ENCODE measurements around the gene RCBTB1. TPM values are rescaled to one million over a fixed set of nuclear protein-coding genes. Genes with fewer than 3 reads are reported as not detected.

RCBTB1 gene
- total RNA-seq, 2 experiments from 2014 or later = 15.1 to 31.1 TPM

DNA sequence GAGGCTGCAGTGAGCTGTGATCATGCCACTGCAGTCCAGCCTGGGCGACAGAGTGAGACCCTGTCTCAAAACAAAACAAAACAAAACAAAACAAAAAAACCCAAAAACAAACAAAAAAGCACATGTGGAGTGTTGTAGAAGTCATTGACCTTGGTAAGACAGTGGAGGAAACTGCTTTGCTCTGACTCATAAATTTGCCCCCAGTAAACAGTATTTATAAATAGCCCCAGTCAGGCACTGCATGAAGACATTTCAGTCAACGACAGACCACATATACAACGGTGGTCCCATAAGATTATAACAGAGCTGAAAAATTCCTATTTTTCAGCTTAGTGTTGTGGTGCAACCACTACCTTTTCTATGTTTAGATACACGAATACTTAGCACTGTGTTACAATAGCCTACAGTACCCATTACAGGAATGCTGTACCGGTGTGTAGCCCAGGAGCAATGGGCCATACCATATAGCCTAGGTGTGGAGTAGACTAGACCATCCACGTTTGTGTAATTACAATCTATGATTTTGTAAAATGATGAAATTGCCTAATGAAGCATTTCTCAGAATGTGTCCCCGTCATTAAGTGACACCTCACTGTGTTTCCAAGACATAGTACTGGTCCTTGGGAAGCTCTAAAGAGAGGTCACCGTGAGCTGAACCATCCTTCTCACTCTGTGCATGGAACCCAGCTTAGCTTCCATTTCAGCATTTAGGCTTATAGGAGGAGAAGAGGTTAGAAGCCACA lies 44.0 kb upstream of the RCBTB1 start:
- intact Hi-C loops (cut with micrococcal nuclease; ENCODE audit: unreplicated experiment) = loop anchor here (2.0 to 10.0 kb wide), 3 partner anchors 163 to 1055 kb away; partner anchors contain the start of genes CAB39L, KPNA3 and SETDB2
- Histone ChIP-seq H3K4me2 (ENCODE audit: low read length) (peak overlapping the region; percentile 76), H3K27ac (ENCODE audit: low read depth, low read length, poor library complexity, severe bottlenecking) (peak overlapping the region; percentile 72), H3K4me3 (ENCODE audit: low read depth, low read length, poor library complexity, severe bottlenecking) (peak overlapping the region; percentile 90), H3K79me2 (ENCODE audit: insufficient read depth, low read depth, low read length) (peaks cover 31% of the 10 kb centered on the region), H3K36me3 (ENCODE audit: insufficient read depth, low read length) (peaks cover 39% of the 10 kb centered on the region), H3K4me1 (ENCODE audit: insufficient read depth, low read length, poor library complexity, severe bottlenecking) (peaks cover 28% of the 10 kb centered on the region), H4K20me1 (ENCODE audit: insufficient read depth, low read length) (no peaks in the 10 kb centered on the region), H3K9me3 (ENCODE audit: low read length) (no peaks in the 10 kb centered on the region), H2AFZ (ENCODE audit: low read length) (no peak overlapping the region), H3K9me2 (ENCODE audit: insufficient read depth, low read length) (no peaks in the 10 kb centered on the region)
- no TSS peak for BruUV-seq (replicated peaks)
- DNase-seq (ENCODE audit: low spot score) = peak; percentile 22
- POLR2A ChIA-PET = interaction anchor here (0.9 to 4.0 kb wide), 14 partner anchors 9 to 210 kb away, joined by 3 to 23 read pairs (median 6); partner anchors contain the start of gene KPNA3
- no peak for TF ChIP-seq EZH2phosphoT487 (IDR thresholded peaks at IDR 0.05; ENCODE audit: borderline replicate concordance, low read depth, low read length)
- TF ChIP-seq, protein P1, sequence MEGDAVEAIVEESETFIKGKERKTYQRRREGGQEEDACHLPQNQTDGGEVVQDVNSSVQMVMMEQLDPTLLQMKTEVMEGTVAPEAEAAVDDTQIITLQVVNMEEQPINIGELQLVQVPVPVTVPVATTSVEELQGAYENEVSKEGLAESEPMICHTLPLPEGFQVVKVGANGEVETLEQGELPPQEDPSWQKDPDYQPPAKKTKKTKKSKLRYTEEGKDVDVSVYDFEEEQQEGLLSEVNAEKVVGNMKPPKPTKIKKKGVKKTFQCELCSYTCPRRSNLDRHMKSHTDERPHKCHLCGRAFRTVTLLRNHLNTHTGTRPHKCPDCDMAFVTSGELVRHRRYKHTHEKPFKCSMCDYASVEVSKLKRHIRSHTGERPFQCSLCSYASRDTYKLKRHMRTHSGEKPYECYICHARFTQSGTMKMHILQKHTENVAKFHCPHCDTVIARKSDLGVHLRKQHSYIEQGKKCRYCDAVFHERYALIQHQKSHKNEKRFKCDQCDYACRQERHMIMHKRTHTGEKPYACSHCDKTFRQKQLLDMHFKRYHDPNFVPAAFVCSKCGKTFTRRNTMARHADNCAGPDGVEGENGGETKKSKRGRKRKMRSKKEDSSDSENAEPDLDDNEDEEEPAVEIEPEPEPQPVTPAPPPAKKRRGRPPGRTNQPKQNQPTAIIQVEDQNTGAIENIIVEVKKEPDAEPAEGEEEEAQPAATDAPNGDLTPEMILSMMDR (conservative IDR thresholded peaks at IDR 0.05; ENCODE audit: low read length) = no peak
- CTCF ChIA-PET (ENCODE audit: unreplicated experiment) = interaction anchor here (0.6 kb wide), 1 partner anchor 161 kb away, joined by 4 read pairs; no protein-coding TSS in a partner anchor

DNA sequence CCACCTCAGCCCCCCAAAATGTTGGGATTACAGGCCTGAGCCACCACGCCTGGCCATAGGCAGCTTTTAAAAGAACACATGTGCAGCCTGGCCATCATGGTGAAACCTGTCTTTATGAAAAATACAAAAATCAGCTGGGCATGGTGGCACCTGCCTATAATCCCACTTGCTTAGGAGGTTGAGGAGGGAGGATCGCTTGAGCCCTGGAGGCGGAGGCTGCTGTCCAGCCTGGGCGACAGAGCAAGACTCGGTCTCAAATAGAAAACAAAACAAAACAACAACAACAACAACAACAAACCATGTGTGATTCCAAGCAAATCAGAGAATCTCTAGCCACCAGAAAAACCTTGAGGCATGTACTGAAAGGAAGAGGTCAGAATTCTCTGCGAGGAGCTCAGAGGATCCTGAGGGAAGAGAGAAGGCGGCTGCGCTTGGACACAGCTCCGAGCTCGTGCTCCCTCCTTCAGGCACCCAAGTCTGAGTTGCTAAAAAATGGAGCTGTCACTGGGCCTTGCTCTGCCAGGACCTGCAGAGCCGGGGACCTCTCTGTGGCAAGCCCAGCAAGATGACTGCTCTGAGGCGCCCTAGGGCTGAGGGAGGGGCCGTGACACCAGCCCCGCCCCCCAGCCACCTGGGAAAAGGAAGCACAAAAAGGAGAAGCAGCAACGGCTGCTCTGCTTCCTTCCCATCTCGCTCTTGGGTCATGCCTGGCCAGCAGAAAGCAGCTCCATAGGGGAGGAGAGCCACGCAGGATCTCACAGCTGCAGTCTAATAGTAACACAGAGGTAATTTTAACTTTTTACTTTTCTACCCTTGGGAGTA lies 42.7 kb upstream of the RCBTB1 start, which contains the start of gene ARL11:
TSS of gene ARL11 (plus strand) at position 677 of the 822 bp plus-strand sequence. CDS start 1,941 bp downstream, outside the sequence.
- Histone ChIP-seq H3K4me3 (ENCODE audit: low read depth, low read length, poor library complexity, severe bottlenecking) (peak within 1 kb of the TSS; percentile 90), H3K4me1 (ENCODE audit: insufficient read depth, low read length, poor library complexity, severe bottlenecking) (peaks cover 34% of the 10 kb centered on the region), H3K9me2 (ENCODE audit: insufficient read depth, low read length) (no peaks in the 10 kb centered on the region), H3K36me3 (ENCODE audit: insufficient read depth, low read length) (peaks cover 32% of the 10 kb centered on the region), H3K79me2 (ENCODE audit: insufficient read depth, low read depth, low read length) (peaks cover 31% of the 10 kb centered on the region), H3K27ac (ENCODE audit: low read depth, low read length, poor library complexity, severe bottlenecking) (peak within 1 kb of the TSS; percentile 72), H3K4me2 (ENCODE audit: low read length) (peak within 1 kb of the TSS; percentile 76), H4K20me1 (ENCODE audit: insufficient read depth, low read length) (no peaks in the 10 kb centered on the region), H2AFZ (ENCODE audit: low read length) (peak within 1 kb of the TSS; percentile 71), H3K9me3 (ENCODE audit: low read length) (no peaks in the 10 kb centered on the region)
- intact Hi-C loops (cut with micrococcal nuclease; ENCODE audit: unreplicated experiment) = loop anchor here (2.0 to 10.0 kb wide), 3 partner anchors 165 to 1053 kb away; partner anchors contain the start of genes CAB39L, KPNA3 and SETDB2
- ChIA-PET CTCF (ENCODE audit: unreplicated experiment) (interaction anchor here (0.6 kb wide), 1 partner anchor 162 kb away, joined by 4 read pairs; no protein-coding TSS in a partner anchor), POLR2A (interaction anchor here (0.5 to 4.0 kb wide), 14 partner anchors 8 to 390 kb away, joined by 3 to 23 read pairs (median 5); partner anchors contain the start of genes CAB39L, KPNA3 and SETDB2)
- BruUV-seq (replicated peaks) = no TSS peak
- TF ChIP-seq, protein P1 (conservative IDR thresholded peaks at IDR 0.05; ENCODE audit: low read length) = no peak
- TF ChIP-seq EZH2phosphoT487 (IDR thresholded peaks at IDR 0.05; ENCODE audit: borderline replicate concordance, low read depth, low read length) = no peak
- peak; percentile 93 for DNase-seq (ENCODE audit: low spot score)
